Naive thymus-derived CD4-positive, alpha-beta T cell (primary cell): ENCODE results near the gene PRIMPOL. TPM values are rescaled to one million over a fixed set of nuclear protein-coding genes. Genes with fewer than 3 reads are reported as not detected.

Experiments used
- ATAC-seq: fragments of 150-1000 bp; cut with Tn5 transposase; 2 replicates; pipeline ENCODE4 v1.10.0; 2021; ENCODE audit warnings: mild to moderate bottlenecking, moderate library complexity
- CTCF ChIA-PET: fragments of 350-600 bp; sonication (Branson Sonifier 250); formaldehyde crosslinking; loops from one replicate; lab custom pipeline; 2021; ENCODE audit warnings: antibody characterized with exemption; lab: Charles Lee
- POLR2A ChIA-PET: fragments of 350-600 bp; sonication (Branson Sonifier 250); formaldehyde crosslinking; loops from one replicate; lab custom pipeline; 2021; ENCODE audit warnings: antibody characterized with exemption, inconsistent platforms; lab: Charles Lee
- DNase-seq, 9 donors: peaks; one replicate each; pipeline versions ENCODE4 v3.0.0 to v3.0.0-alpha.2; 2020 to 2022; ENCODE audit warnings: mixed read lengths in 1 of 9
- H3K27ac ChIP-seq: one replicate; pipeline ENCODE4 v1.7.0; 2013; ENCODE audit warnings: mild to moderate bottlenecking, low read depth, low read length, moderate library complexity
- H3K27me3 ChIP-seq, 2 donors: one replicate each; pipeline ENCODE4 v1.7.0; 2013; ENCODE audit warnings: low read length in 2 of 2, mild to moderate bottlenecking in 2 of 2, moderate library complexity in 2 of 2; ENCODE audit not compliant: control insufficient read depth in 2 of 2, insufficient read depth in 2 of 2
- H3K36me3 ChIP-seq, 3 experiments: 1 replicate in 2 of 3; 2 replicates in 1 of 3; pipeline ENCODE4 v1.7.0; 2013; ENCODE audit warnings: low read length in 3 of 3, mild to moderate bottlenecking in 3 of 3, moderate library complexity in 1 of 3; ENCODE audit not compliant: insufficient read depth in 3 of 3, control insufficient read depth in 2 of 3
- H3K4me1 ChIP-seq, 2 donors: one replicate each; pipeline ENCODE4 v1.7.0; 2013; ENCODE audit warnings: low read length in 2 of 2, mild to moderate bottlenecking in 2 of 2, moderate library complexity in 1 of 2; ENCODE audit not compliant: control insufficient read depth in 2 of 2, insufficient read depth in 2 of 2
- H3K4me3 ChIP-seq: 2 replicates; pipeline ENCODE4 v1.7.0; 2013; ENCODE audit warnings: mild to moderate bottlenecking, low read length
- H3K9me3 ChIP-seq, 3 experiments: 1 replicate in 2 of 3; 2 replicates in 1 of 3; pipeline ENCODE4 v1.7.0; 2013; ENCODE audit warnings: low read length in 3 of 3; ENCODE audit not compliant: control insufficient read depth in 2 of 3
- H3K27ac Mint-ChIP-seq, 9 donors: one replicate each; pipeline ENCODE4 v1.8.0; 2020 to 2022; ENCODE audit warnings: mixed read lengths in 9 of 9, mild to moderate bottlenecking in 8 of 9, moderate library complexity in 5 of 9, inconsistent platforms in 2 of 9
- H3K27me3 Mint-ChIP-seq, 5 donors: one replicate each; pipeline ENCODE4 v1.8.0; 2021 to 2022; ENCODE audit warnings: mixed read lengths in 5 of 5, mild to moderate bottlenecking in 1 of 5
- H3K36me3 Mint-ChIP-seq, 5 donors: one replicate each; pipeline ENCODE4 v1.8.0; 2020 to 2022; ENCODE audit warnings: mixed read lengths in 5 of 5, mild to moderate bottlenecking in 3 of 5, inconsistent platforms in 1 of 5
- H3K4me1 Mint-ChIP-seq, 7 donors: one replicate each; pipeline ENCODE4 v1.8.0; 2020 to 2022; ENCODE audit warnings: mixed read lengths in 7 of 7, mild to moderate bottlenecking in 3 of 7, inconsistent platforms in 1 of 7
- H3K4me3 Mint-ChIP-seq, 10 donors: one replicate each; pipeline ENCODE4 v1.8.0; 2020 to 2022; ENCODE audit warnings: mild to moderate bottlenecking in 10 of 10, mixed read lengths in 10 of 10, moderate library complexity in 6 of 10, inconsistent platforms in 2 of 10
- H3K9me3 Mint-ChIP-seq, 11 donors: one replicate each; pipeline ENCODE4 v1.8.0; 2020 to 2022; ENCODE audit warnings: mixed read lengths in 11 of 11, mild to moderate bottlenecking in 4 of 11, inconsistent platforms in 1 of 11, moderate library complexity in 1 of 11
- intact Hi-C, 2 donors: fragments of 100-400 bp; cut with micrococcal nuclease; formaldehyde crosslinking; loops; one replicate each; pipeline ENCODE4 v1.15.1; 2023
- polyA plus RNA-seq, 2 donors: library from polyadenylated mRNA; unstranded; fragments of 300-500 nt; fragmentation: Illumina TruSeq; gene quantifications; one replicate each; pipeline ENCODE4 v1.2.3, GENCODE V29; 2021
- total RNA-seq, 6 experiments: library from RNA in 5 of 6; stranded (reverse) in 5 of 6; gene quantifications; 1 replicate in 5 of 6; 2 replicates in 1 of 6; pipeline ENCODE4 v1.2.3 and lab custom pipeline; 2021 to 2026

The PRIMPOL gene
- total and polyA plus RNA-seq, 7 experiments from 2014 or later, result 12.1 to 19.3 (median 16.5) TPM

GRCh38 chr4:184636144-184636543 lies 13.4 kb upstream of the PRIMPOL start:
- Histone ChIP-seq H3K36me3 (peaks cover 11 to 39% (median 32%) of the 10 kb centered on the region in 3 experiments), H3K4me1 (peaks cover 0 to 5% of the 10 kb centered on the region in 2 donors), H3K4me3 (no peak overlapping the region), H3K27ac (no peak overlapping the region), H3K9me3 (no peaks in the 10 kb centered on the region), H3K27me3 (no peaks in the 10 kb centered on the region)
- CTCF ChIA-PET, result interaction anchor here (1.3 kb wide), 1 partner anchor 12 kb away, joined by 3 read pairs; no protein-coding TSS in a partner anchor
- no peak for ATAC-seq
- Mint-ChIP-seq H3K4me1 (peaks cover 15 to 44% (median 31%) of the 10 kb centered on the region in 7 donors), H3K9me3 (no peaks in the 10 kb centered on the region), H3K27ac (peak overlapping the region in 1 of 9 donors; percentile 12), H3K36me3 (peaks cover 10 to 51% (median 44%) of the 10 kb centered on the region in 5 donors), H3K4me3 (no peak overlapping the region), H3K27me3 (no peaks in the 10 kb centered on the region)
- DNase-seq, result no peak
- intact Hi-C loops, result no loop called here
- POLR2A ChIA-PET, result no interaction called here

DNA sequence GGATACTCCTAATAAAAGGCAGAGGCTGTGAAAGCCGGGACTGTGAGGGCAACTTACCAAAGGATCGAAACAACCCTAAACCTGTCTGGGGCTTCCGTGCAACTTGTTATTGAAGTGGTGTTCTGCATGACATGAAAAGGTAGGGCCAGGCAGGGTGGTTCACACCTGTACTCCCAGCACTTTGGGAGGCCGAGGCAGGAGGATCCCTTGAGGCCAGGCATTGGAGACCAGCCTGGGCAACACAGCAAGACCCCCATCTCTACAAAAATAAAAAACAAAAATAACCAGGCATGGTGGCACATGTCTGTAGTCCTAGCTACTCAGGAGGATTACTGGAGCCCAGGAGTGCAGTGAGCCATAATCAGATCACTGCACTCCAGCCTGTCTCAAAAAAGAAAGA lies 12.6 kb upstream of the PRIMPOL start:
- no peaks in the 10 kb centered on the region for H3K9me3 Mint-ChIP-seq
- no peak overlapping the region for H3K27ac Mint-ChIP-seq

GRCh38 chr4:184641022-184641421 lies 8.5 kb upstream of the PRIMPOL start:
- no peak overlapping the region for H3K4me3 ChIP-seq
- peaks cover 0 to 25% of the 10 kb centered on the region in 2 donors for H3K4me1 ChIP-seq
- CTCF ChIA-PET, result no interaction called here
- H3K36me3 Mint-ChIP-seq, result peaks cover 5 to 51% (median 23%) of the 10 kb centered on the region in 5 donors
- POLR2A ChIA-PET, result no interaction called here
- no peak for ATAC-seq
- H3K36me3 ChIP-seq, result peaks cover 13 to 17% (median 15%) of the 10 kb centered on the region in 3 experiments
- H3K9me3 ChIP-seq, result no peaks in the 10 kb centered on the region
- H3K27me3 ChIP-seq, result no peaks in the 10 kb centered on the region
- no peaks in the 10 kb centered on the region for H3K27me3 Mint-ChIP-seq
- intact Hi-C loops, result no loop called here
- peaks cover 32 to 66% (median 64%) of the 10 kb centered on the region in 7 donors for H3K4me1 Mint-ChIP-seq
- H3K27ac ChIP-seq, result no peak overlapping the region
- peak overlapping the region in 2 of 10 donors; percentile 22 to 49 for H3K4me3 Mint-ChIP-seq
- H3K27ac Mint-ChIP-seq, result peak overlapping the region in 1 of 9 donors; percentile 50
- DNase-seq, result no peak
- H3K9me3 Mint-ChIP-seq, result no peaks in the 10 kb centered on the region

More for the DNA sequence above, 12.6 kb upstream of the PRIMPOL start:
- H3K27me3 Mint-ChIP-seq, result no peaks in the 10 kb centered on the region
- DNase-seq (no peak), ATAC-seq (no peak)
- POLR2A ChIA-PET, result no interaction called here
- H3K36me3 Mint-ChIP-seq, result peaks cover 10 to 54% (median 40%) of the 10 kb centered on the region in 5 donors
- Histone ChIP-seq H3K9me3 (no peaks in the 10 kb centered on the region), H3K4me1 (peaks cover 0 to 12% of the 10 kb centered on the region in 2 donors), H3K27ac (no peak overlapping the region), H3K36me3 (peaks cover 11 to 35% (median 32%) of the 10 kb centered on the region in 3 experiments), H3K4me3 (no peak overlapping the region), H3K27me3 (no peaks in the 10 kb centered on the region)
- CTCF ChIA-PET, result interaction anchor here (1.3 kb wide), 1 partner anchor 11 kb away, joined by 3 read pairs; no protein-coding TSS in a partner anchor
- H3K4me3 Mint-ChIP-seq, result no peak overlapping the region
- peaks cover 21 to 51% (median 36%) of the 10 kb centered on the region in 7 donors for H3K4me1 Mint-ChIP-seq
- intact Hi-C loops, result no loop called here

DNA sequence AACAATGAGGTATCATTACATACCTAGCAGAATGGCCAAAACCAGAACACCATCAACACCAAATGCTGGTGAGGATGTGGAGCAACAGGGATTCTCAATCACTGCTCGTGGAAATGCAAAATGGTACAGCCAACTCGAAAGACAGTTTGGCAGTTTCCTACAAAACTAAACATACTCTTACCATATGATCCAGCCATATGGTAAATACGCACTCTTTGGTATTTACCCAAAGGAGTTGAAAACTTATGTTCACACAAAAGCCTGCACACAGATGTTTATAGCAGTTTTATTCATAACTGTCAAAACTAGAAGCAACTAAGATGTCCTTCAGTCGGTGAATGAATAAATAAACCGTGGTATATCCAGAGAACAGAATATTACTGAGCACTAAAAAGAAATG lies 8.1 kb upstream of the PRIMPOL start:
- Mint-ChIP-seq H3K9me3 (no peaks in the 10 kb centered on the region), H3K36me3 (peaks cover 5 to 52% (median 24%) of the 10 kb centered on the region in 5 donors), H3K4me1 (peaks cover 36 to 70% (median 68%) of the 10 kb centered on the region in 7 donors), H3K27me3 (no peaks in the 10 kb centered on the region), H3K4me3 (peak overlapping the region in 4 of 10 donors; percentile 22 to 47 (median 32)), H3K27ac (no peak overlapping the region)
- no peaks in the 10 kb centered on the region for H3K9me3 ChIP-seq
- intact Hi-C loops, result no loop called here
- ChIA-PET POLR2A (no interaction called here), CTCF (no interaction called here)
- peaks cover 9 to 17% (median 12%) of the 10 kb centered on the region in 3 experiments for H3K36me3 ChIP-seq
- peaks cover 3 to 29% of the 10 kb centered on the region in 2 donors for H3K4me1 ChIP-seq
- H3K27me3 ChIP-seq, result no peaks in the 10 kb centered on the region
- ATAC-seq, result no peak
- H3K4me3 ChIP-seq, result no peak overlapping the region
- DNase-seq, result no peak
- H3K27ac ChIP-seq, result no peak overlapping the region

- H3K4me1 ChIP-seq, result peaks cover 19 to 45% of the 10 kb centered on the region in 2 donors
- H3K4me1 Mint-ChIP-seq, result peaks cover 56 to 86% (median 80%) of the 10 kb centered on the region in 7 donors
- H3K4me3 Mint-ChIP-seq, result peak overlapping the region in 5 of 10 donors; percentile 29 to 78 (median 44)
- DNase-seq (no peak), ATAC-seq (no peak)
- ChIA-PET CTCF (no interaction called here), POLR2A (interaction anchor here (0.6 to 1.4 kb wide), 3 partner anchors 94 to 168 kb away, joined by 3 to 4 read pairs (median 4); no protein-coding TSS in a partner anchor)
- no peaks in the 10 kb centered on the region for H3K9me3 Mint-ChIP-seq
- no peaks in the 10 kb centered on the region for H3K27me3 Mint-ChIP-seq
- peak overlapping the region in 3 of 9 donors; percentile 24 to 64 (median 36) for H3K27ac Mint-ChIP-seq
- peaks cover 0 to 10% (median 3%) of the 10 kb centered on the region in 3 experiments for H3K36me3 ChIP-seq
- H3K27ac ChIP-seq, result no peak overlapping the region
- H3K9me3 ChIP-seq, result no peaks in the 10 kb centered on the region
- no peaks in the 10 kb centered on the region for H3K27me3 ChIP-seq
- peaks cover 5 to 58% (median 13%) of the 10 kb centered on the region in 5 donors for H3K36me3 Mint-ChIP-seq
- intact Hi-C loops, result no loop called here
- no peak overlapping the region for H3K4me3 ChIP-seq
Observed at GRCh38 chr4:184643731-184644130, 5.8 kb upstream of the PRIMPOL start.

- H3K36me3 Mint-ChIP-seq, result peaks cover under 1 to 55% (median 13%) of the 10 kb centered on the region in 5 donors
- peaks cover 19 to 41% of the 10 kb centered on the region in 2 donors for H3K4me1 ChIP-seq
- H3K9me3 Mint-ChIP-seq, result peaks cover 0 to under 1% (median 0%) of the 10 kb centered on the region in 11 donors
- no peak for DNase-seq
- intact Hi-C loops, result loop anchor here (5.0 kb wide), 5 partner anchors 227 to 1202 kb away; partner anchors contain the start of genes CFAP97 (in 2 of the 2) and CDKN2AIP (in 1 of the 2)
- H3K4me3 ChIP-seq, result no peak overlapping the region
- peaks cover 52 to 79% (median 74%) of the 10 kb centered on the region in 7 donors for H3K4me1 Mint-ChIP-seq
- CTCF ChIA-PET, result interaction anchor here (0.6 kb wide), 1 partner anchor 43 kb away, joined by 3 read pairs; no protein-coding TSS in a partner anchor
- H3K27me3 Mint-ChIP-seq, result no peaks in the 10 kb centered on the region
- ATAC-seq, result no peak
- POLR2A ChIA-PET, result interaction anchor here (0.6 to 0.8 kb wide), 3 partner anchors 22 to 235 kb away, joined by 3 to 4 read pairs (median 4); no protein-coding TSS in a partner anchor
- H3K36me3 ChIP-seq, result peaks cover 0 to 14% (median 3%) of the 10 kb centered on the region in 3 experiments
- peak overlapping the region in 7 of 10 donors; percentile 10 to 56 (median 30) for H3K4me3 Mint-ChIP-seq
- no peaks in the 10 kb centered on the region for H3K9me3 ChIP-seq
- H3K27ac ChIP-seq, result no peak overlapping the region
- H3K27me3 ChIP-seq, result no peaks in the 10 kb centered on the region
- peak overlapping the region in 5 of 9 donors; percentile 12 to 69 (median 40) for H3K27ac Mint-ChIP-seq
Observed at GRCh38 chr4:184644553-184645307, 4.8 kb upstream of the PRIMPOL start.
